Lower lobe of right lung (tissue), 2 donors: ENCODE data around the gene DUOXA2. TPM values are rescaled to one million over a fixed set of nuclear protein-coding genes. Genes with fewer than 3 reads are reported as not detected.

Source experiments
- ATAC-seq, 2 donors: fragments of 200-7000 bp; cut with Tn5 transposase; one replicate each; pipeline ENCODE4 v1.9.1; 2020 to 2022; ENCODE audit warnings: mild to moderate bottlenecking in 2 of 2, moderate library complexity in 2 of 2
- DNase-seq: peaks from one replicate; pipeline ENCODE4 v3.0.0-alpha.2; 2020
- H3K27ac ChIP-seq: fragments of 200-600 bp; one replicate; pipeline ENCODE4 v1.8.0; 2022
- H3K27me3 ChIP-seq: fragments of 200-600 bp; one replicate; pipeline ENCODE4 v1.8.0; 2022; ENCODE audit warnings: low read depth
- H3K36me3 ChIP-seq: fragments of 200-600 bp; one replicate; pipeline ENCODE4 v1.8.0; 2022; ENCODE audit warnings: mild to moderate bottlenecking
- H3K4me1 ChIP-seq: fragments of 200-600 bp; one replicate; pipeline ENCODE4 v1.8.0; 2022
- H3K4me3 ChIP-seq: fragments of 200-600 bp; one replicate; pipeline ENCODE4 v1.8.0; 2022; ENCODE audit warnings: mild to moderate bottlenecking
- H3K9me3 ChIP-seq: fragments of 200-600 bp; one replicate; pipeline ENCODE4 v1.8.0; 2022
- intact Hi-C: fragments of 100-400 bp; cut with DNase I; formaldehyde crosslinking; loops from one replicate; pipeline ENCODE4 v1.11.0; 2022
- total RNA-seq: library from RNA; stranded (reverse); fragmentation: NEBNext Ultra II Directional; extraction: Animal tissue kit (Norgen Biotek cat#: 25700); gene quantifications from one replicate; pipeline ENCODE4 v1.2.1, GENCODE V29; 2021
- TF ChIP-seq, protein P1 (sequence below): fragments of 200-600 bp; IDR thresholded peaks from one replicate; pipeline ENCODE4 v1.8.0; 2022; ENCODE audit warnings: antibody characterized with exemption, mild to moderate bottlenecking
- donor health status: DM: no; HTN: yes; CAD: no; lungs with severe emphysema.

Gene DUOXA2
- total RNA-seq, 1 donor from 2014 or later: not detected

GRCh38 chr15:45115312-45115820 is 1.2 kb downstream of the DUOXA2 start:
- ATAC-seq (no peak), DNase-seq (no peak)
- TF ChIP-seq, protein P1, sequence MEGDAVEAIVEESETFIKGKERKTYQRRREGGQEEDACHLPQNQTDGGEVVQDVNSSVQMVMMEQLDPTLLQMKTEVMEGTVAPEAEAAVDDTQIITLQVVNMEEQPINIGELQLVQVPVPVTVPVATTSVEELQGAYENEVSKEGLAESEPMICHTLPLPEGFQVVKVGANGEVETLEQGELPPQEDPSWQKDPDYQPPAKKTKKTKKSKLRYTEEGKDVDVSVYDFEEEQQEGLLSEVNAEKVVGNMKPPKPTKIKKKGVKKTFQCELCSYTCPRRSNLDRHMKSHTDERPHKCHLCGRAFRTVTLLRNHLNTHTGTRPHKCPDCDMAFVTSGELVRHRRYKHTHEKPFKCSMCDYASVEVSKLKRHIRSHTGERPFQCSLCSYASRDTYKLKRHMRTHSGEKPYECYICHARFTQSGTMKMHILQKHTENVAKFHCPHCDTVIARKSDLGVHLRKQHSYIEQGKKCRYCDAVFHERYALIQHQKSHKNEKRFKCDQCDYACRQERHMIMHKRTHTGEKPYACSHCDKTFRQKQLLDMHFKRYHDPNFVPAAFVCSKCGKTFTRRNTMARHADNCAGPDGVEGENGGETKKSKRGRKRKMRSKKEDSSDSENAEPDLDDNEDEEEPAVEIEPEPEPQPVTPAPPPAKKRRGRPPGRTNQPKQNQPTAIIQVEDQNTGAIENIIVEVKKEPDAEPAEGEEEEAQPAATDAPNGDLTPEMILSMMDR: no peak
- no peak overlapping the region for H3K27ac ChIP-seq
- H3K4me3 ChIP-seq: no peak overlapping the region
- H3K4me1 ChIP-seq: peaks cover 42% of the 10 kb centered on the region
- intact Hi-C loops: no loop called here
- H3K36me3 ChIP-seq: peaks cover 8% of the 10 kb centered on the region
- peaks cover 80% of the 10 kb centered on the region for H3K27me3 ChIP-seq
- no peaks in the 10 kb centered on the region for H3K9me3 ChIP-seq

GRCh38 chr15:45116006-45116481 is 1.9 kb downstream of the DUOXA2 start:
- peaks cover 42% of the 10 kb centered on the region for H3K4me1 ChIP-seq
- DNase-seq (no peak), ATAC-seq (no peak)
- no peaks in the 10 kb centered on the region for H3K9me3 ChIP-seq
- H3K36me3 ChIP-seq: peaks cover 8% of the 10 kb centered on the region
- H3K27me3 ChIP-seq: peaks cover 82% of the 10 kb centered on the region
- TF ChIP-seq, protein P1: no peak
- H3K27ac ChIP-seq: no peak overlapping the region
- H3K4me3 ChIP-seq: no peak overlapping the region
- intact Hi-C loops: no loop called here

DNA sequence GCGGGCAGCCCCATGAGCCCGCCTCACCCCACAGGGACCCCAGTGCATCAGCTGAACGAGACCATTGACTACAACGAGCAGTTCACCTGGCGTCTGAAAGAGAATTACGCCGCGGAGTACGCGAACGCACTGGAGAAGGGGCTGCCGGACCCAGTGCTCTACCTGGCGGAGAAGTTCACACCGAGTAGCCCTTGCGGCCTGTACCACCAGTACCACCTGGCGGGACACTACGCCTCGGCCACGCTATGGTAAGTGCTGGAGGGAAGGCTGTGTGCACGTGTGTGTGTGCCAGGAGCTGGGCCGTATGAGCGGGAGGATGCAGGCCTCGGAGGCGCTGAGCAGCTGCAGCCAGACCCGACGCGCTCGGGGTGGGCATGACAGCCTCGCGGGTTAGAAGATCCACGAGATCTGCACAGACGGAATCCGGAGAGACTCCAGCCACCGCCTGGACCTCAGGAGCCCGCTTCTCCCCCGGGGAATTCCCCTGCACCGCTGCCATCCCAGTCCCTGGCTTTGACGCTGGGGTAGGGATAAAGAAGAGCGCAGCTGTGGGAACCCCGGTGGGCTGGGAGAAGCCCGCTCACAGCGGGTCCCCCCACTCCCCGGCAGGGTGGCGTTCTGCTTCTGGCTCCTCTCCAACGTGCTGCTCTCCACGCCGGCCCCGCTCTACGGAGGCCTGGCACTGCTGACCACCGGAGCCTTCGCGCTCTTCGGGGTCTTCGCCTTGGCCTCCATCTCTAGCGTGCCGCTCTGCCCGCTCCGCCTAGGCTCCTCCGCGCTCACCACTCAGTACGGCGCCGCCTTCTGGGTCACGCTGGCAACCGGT is 2.6 kb downstream of the DUOXA2 start:
- intact Hi-C loops: no loop called here
- TF ChIP-seq, protein P1: no peak
- Histone ChIP-seq H3K4me3 (peak overlapping the region; percentile 9), H3K27me3 (peaks cover 78% of the 10 kb centered on the region), H3K36me3 (peaks cover 8% of the 10 kb centered on the region), H3K4me1 (peaks cover 42% of the 10 kb centered on the region), H3K27ac (no peak overlapping the region), H3K9me3 (no peaks in the 10 kb centered on the region)
- ATAC-seq (peak in 1 of 2 donors; percentile 3), DNase-seq (peak; percentile 44)

DNA sequence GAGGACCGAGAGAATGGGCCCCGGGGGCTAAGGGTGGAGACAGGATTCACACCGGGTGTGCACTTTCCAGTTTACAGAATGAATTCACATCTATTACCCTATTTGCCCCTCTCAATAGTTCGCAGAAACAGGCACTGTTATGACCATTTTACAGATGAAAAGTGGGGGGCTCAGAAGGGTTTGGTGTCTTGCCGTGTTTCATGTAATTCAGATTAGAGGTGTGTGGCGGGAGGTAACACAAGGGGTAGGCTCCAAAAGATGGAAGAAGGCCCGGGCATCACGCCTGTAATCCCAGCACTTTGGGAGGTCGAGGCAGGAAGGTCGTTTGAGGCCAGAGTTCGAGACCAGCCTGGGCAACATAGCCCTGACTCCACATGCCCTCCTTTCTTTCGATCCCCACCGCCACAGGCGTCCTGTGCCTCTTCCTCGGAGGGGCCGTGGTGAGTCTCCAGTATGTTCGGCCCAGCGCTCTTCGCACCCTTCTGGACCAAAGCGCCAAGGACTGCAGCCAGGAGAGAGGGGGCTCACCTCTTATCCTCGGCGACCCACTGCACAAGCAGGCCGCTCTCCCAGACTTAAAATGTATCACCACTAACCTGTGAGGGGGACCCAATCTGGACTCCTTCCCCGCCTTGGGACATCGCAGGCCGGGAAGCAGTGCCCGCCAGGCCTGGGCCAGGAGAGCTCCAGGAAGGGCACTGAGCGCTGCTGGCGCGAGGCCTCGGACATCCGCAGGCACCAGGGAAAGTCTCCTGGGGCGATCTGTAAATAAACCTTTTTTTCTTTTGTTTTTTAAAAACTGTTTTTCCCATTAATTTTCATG is 3.4 kb downstream of the DUOXA2 start:
- Histone ChIP-seq H3K27ac (no peak overlapping the region), H3K27me3 (peaks cover 70% of the 10 kb centered on the region), H3K9me3 (no peaks in the 10 kb centered on the region), H3K36me3 (peaks cover 8% of the 10 kb centered on the region), H3K4me1 (peaks cover 37% of the 10 kb centered on the region), H3K4me3 (peak overlapping the region; percentile 26)
- DNase-seq (no peak), ATAC-seq (peak; percentile 11 to 16)
- TF ChIP-seq, protein P1: no peak
- intact Hi-C loops: no loop called here

- Histone ChIP-seq H3K27me3 (peaks cover 64% of the 10 kb centered on the region), H3K27ac (no peak overlapping the region), H3K4me1 (peaks cover 31% of the 10 kb centered on the region), H3K9me3 (no peaks in the 10 kb centered on the region), H3K4me3 (peak overlapping the region; percentile 26), H3K36me3 (peaks cover 8% of the 10 kb centered on the region)
- DNase-seq: peak; percentile 86
- peak; percentile 88 to 94 for ATAC-seq
- TF ChIP-seq, protein P1: peak; percentile 96
- intact Hi-C loops: no loop called here
Observed at GRCh38 chr15:45118131-45118588, 4.0 kb downstream of the DUOXA2 start.
